ENCODE measurements around the gene SETD3. TPM values are rescaled to one million over a fixed set of nuclear protein-coding genes. Genes with fewer than 3 reads are reported as not detected.

SETD3 gene
- total RNA-seq, 2 donors from 2014 or later = 57.8 to 68.1 TPM

DNA sequence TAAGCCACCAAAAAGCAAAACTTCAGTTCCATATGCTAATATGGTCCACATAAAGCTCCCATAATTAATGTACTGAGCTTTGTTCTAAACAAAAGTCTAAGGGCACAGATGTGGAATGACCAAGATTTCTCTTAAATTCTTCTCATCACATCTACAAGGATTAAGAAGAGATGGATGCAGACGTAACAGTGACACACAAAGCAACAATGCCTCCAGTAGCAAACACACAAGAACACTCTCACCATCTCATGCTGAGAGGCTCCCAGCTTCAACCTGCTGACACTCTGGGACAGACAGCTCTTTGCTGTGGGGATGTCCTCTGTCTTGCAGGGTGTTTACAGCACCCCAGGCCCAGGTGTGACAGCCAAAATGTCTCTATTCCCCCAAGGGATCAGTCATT, 48.2 kb downstream of the SETD3 start:
- peaks cover 13% of the 10 kb centered on the region for H3K9me3 Mint-ChIP-seq
- 67 to 80% methylated on average over 1 of the region's 1 CpG for WGBS, 2 experiments (ENCODE audit: insufficient coverage in 1 of 2, insufficient read length in 1 of 2)
- Histone ChIP-seq H3K27me3 (ENCODE audit: control insufficient read depth, insufficient read depth, low read length, poor library complexity, severe bottlenecking) (no peaks in the 10 kb centered on the region), H3K36me3 (ENCODE audit: control insufficient read depth, insufficient read depth, low read length) (peaks cover 66% of the 10 kb centered on the region), H3K27ac (ENCODE audit: low read depth, low read length) (no peak overlapping the region), H3K4me1 (ENCODE audit: control insufficient read depth, insufficient read depth, low read length) (no peaks in the 10 kb centered on the region), H3K9me3 (ENCODE audit: control insufficient read depth, low read length) (peaks cover 19% of the 10 kb centered on the region), H3K9ac (ENCODE audit: extremely low read depth, low read length, poor library complexity, severe bottlenecking) (no peak overlapping the region), H3K4me3 (ENCODE audit: low read length) (no peak overlapping the region)
- TF ChIP-seq, protein P1, sequence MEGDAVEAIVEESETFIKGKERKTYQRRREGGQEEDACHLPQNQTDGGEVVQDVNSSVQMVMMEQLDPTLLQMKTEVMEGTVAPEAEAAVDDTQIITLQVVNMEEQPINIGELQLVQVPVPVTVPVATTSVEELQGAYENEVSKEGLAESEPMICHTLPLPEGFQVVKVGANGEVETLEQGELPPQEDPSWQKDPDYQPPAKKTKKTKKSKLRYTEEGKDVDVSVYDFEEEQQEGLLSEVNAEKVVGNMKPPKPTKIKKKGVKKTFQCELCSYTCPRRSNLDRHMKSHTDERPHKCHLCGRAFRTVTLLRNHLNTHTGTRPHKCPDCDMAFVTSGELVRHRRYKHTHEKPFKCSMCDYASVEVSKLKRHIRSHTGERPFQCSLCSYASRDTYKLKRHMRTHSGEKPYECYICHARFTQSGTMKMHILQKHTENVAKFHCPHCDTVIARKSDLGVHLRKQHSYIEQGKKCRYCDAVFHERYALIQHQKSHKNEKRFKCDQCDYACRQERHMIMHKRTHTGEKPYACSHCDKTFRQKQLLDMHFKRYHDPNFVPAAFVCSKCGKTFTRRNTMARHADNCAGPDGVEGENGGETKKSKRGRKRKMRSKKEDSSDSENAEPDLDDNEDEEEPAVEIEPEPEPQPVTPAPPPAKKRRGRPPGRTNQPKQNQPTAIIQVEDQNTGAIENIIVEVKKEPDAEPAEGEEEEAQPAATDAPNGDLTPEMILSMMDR (conservative IDR thresholded peaks at IDR 0.05) = no peak
- no peak for DNase-seq
- H3K27me3 Mint-ChIP-seq (ENCODE audit: insufficient read depth) = no peaks in the 10 kb centered on the region
- peaks cover 20% of the 10 kb centered on the region for H3K4me1 Mint-ChIP-seq
- peaks cover 57% of the 10 kb centered on the region for H3K36me3 Mint-ChIP-seq (ENCODE audit: low read depth)
- H3K4me3 Mint-ChIP-seq = no peak overlapping the region
- no peak overlapping the region for H3K27ac Mint-ChIP-seq

DNA sequence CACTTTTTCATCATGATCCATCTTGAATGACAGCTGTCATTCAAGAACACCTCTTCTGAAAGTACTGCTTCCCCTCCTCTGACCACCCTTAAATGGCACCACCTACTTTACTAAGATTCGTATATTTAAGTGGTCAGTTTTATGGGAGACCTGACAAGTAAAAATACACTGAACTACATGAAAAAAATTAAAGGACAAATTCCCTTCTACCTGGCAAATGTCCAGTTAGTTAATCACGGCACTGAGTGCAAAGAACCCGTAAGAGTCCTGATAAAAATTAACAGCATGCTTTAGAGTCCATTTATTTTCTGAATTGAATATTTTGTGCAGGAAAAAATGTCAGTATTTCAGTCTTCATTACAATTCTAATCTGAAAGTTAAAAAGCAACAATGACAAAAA, 48.7 kb downstream of the SETD3 start:
- Histone ChIP-seq H3K27me3 (ENCODE audit: control insufficient read depth, insufficient read depth, low read length, poor library complexity, severe bottlenecking) (no peaks in the 10 kb centered on the region), H3K9me3 (ENCODE audit: control insufficient read depth, low read length) (peaks cover 19% of the 10 kb centered on the region), H3K36me3 (ENCODE audit: control insufficient read depth, insufficient read depth, low read length) (peaks cover 61% of the 10 kb centered on the region), H3K4me1 (ENCODE audit: control insufficient read depth, insufficient read depth, low read length) (no peaks in the 10 kb centered on the region), H3K4me3 (ENCODE audit: low read length) (no peak overlapping the region), H3K27ac (ENCODE audit: low read depth, low read length) (no peak overlapping the region), H3K9ac (ENCODE audit: extremely low read depth, low read length, poor library complexity, severe bottlenecking) (no peak overlapping the region)
- WGBS, 2 experiments (ENCODE audit: insufficient coverage in 1 of 2, insufficient read length in 1 of 2) = 96 to 100% methylated on average over 3 of the region's 3 CpGs
- Mint-ChIP-seq H3K27ac (no peak overlapping the region), H3K4me3 (no peak overlapping the region), H3K9me3 (peaks cover 13% of the 10 kb centered on the region), H3K36me3 (ENCODE audit: low read depth) (peaks cover 54% of the 10 kb centered on the region), H3K27me3 (ENCODE audit: insufficient read depth) (no peaks in the 10 kb centered on the region), H3K4me1 (peaks cover 15% of the 10 kb centered on the region)
- TF ChIP-seq, protein P1 (conservative IDR thresholded peaks at IDR 0.05) = no peak
- DNase-seq = no peak

DNA sequence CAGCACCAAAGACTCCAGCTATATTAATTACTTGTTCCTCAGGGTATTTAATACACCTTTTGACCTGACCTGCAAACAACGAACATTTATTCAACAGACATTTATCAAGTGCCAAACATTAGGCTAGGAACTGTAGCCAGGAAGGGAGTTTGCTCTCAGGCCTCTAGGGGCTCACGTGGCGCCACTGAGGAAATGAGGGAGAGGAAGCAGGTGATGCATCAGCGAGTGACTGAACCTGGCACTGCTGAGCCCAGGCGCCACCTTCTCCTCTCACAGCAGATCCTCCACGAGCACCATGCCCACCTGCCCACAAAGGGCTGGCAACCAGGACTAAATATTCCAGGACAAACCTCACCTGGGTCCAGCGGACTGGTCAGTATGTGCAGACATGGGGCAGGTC, 50.2 kb downstream of the SETD3 start:
- H3K9me3 ChIP-seq (ENCODE audit: control insufficient read depth, low read length) = peaks cover 19% of the 10 kb centered on the region
- Mint-ChIP-seq H3K4me1 (peaks cover 16% of the 10 kb centered on the region), H3K27ac (no peak overlapping the region), H3K36me3 (ENCODE audit: low read depth) (peaks cover 49% of the 10 kb centered on the region), H3K27me3 (ENCODE audit: insufficient read depth) (no peaks in the 10 kb centered on the region), H3K4me3 (no peak overlapping the region), H3K9me3 (peaks cover 13% of the 10 kb centered on the region)
- H3K4me1 ChIP-seq (ENCODE audit: control insufficient read depth, insufficient read depth, low read length) = no peaks in the 10 kb centered on the region
- no peak overlapping the region for H3K9ac ChIP-seq (ENCODE audit: extremely low read depth, low read length, poor library complexity, severe bottlenecking)
- H3K36me3 ChIP-seq (ENCODE audit: control insufficient read depth, insufficient read depth, low read length) = peaks cover 52% of the 10 kb centered on the region
- TF ChIP-seq, protein P1 (conservative IDR thresholded peaks at IDR 0.05) = peak; percentile 79
- 63 to 79% methylated on average over 4 to 7 of the region's 7 CpGs for WGBS, 2 experiments (ENCODE audit: insufficient coverage in 1 of 2, insufficient read length in 1 of 2)
- no peak overlapping the region for H3K4me3 ChIP-seq (ENCODE audit: low read length)
- peak; percentile 86 for DNase-seq
- H3K27me3 ChIP-seq (ENCODE audit: control insufficient read depth, insufficient read depth, low read length, poor library complexity, severe bottlenecking) = no peaks in the 10 kb centered on the region
- H3K27ac ChIP-seq (ENCODE audit: low read depth, low read length) = no peak overlapping the region
